ENCODE data around the gene DCAF4.

DCAF4 gene

GRCh38 chr14:72926292-72927028 lies at the start of gene DCAF4:
DCAF4 (plus strand) TSS chr14:72926464; CDS start chr14:72937979, 11,515 bp downstream.
- peak; percentile 98 for DNase-seq

GRCh38 chr14:72876710-72877063 lies 49.6 kb upstream of the DCAF4 start:
- DNase-seq, result no peak

- DNase-seq, result no peak
Measured at GRCh38 chr14:72878746-72879145, 47.5 kb upstream of the DCAF4 start.

- DNase-seq, result no peak
Measured at GRCh38 chr14:72879431-72879830, 46.8 kb upstream of the DCAF4 start.

GRCh38 chr14:72880164-72880563 lies 46.1 kb upstream of the DCAF4 start:
- DNase-seq, result no peak

- peak; percentile 80 for DNase-seq
Measured at GRCh38 chr14:72880820-72881219, 45.4 kb upstream of the DCAF4 start.

GRCh38 chr14:72881543-72881942 lies 44.7 kb upstream of the DCAF4 start:
- DNase-seq, result no peak

- DNase-seq, result no peak
Measured at GRCh38 chr14:72882047-72882446, 44.2 kb upstream of the DCAF4 start.

- no peak for DNase-seq
Measured at GRCh38 chr14:72882463-72882862, 43.8 kb upstream of the DCAF4 start.

- DNase-seq, result no peak
Measured at GRCh38 chr14:72883109-72883508, 43.2 kb upstream of the DCAF4 start.

GRCh38 chr14:72883961-72884360 lies 42.3 kb upstream of the DCAF4 start:
- DNase-seq, result peak; percentile 69

GRCh38 chr14:72884386-72884785 lies 41.9 kb upstream of the DCAF4 start:
- no peak for DNase-seq

GRCh38 chr14:72887514-72887913 lies 38.8 kb upstream of the DCAF4 start:
- no peak for DNase-seq

- no peak for DNase-seq
Measured at GRCh38 chr14:72888192-72888591, 38.1 kb upstream of the DCAF4 start.

- peak; percentile 39 for DNase-seq
Measured at GRCh38 chr14:72888636-72889201, 37.5 kb upstream of the DCAF4 start.

GRCh38 chr14:72889366-72889765 lies 36.9 kb upstream of the DCAF4 start:
- no peak for DNase-seq

GRCh38 chr14:72891666-72892102 lies 34.6 kb upstream of the DCAF4 start:
- no peak for DNase-seq

GRCh38 chr14:72892103-72892878 lies 34.0 kb upstream of the DCAF4 start:
- DNase-seq, result no peak

- DNase-seq, result no peak
Measured at GRCh38 chr14:72892879-72893635, 33.2 kb upstream of the DCAF4 start.

GRCh38 chr14:72893636-72894322 lies 32.5 kb upstream of the DCAF4 start, which contains the start of gene DPF3:
DPF3 (minus strand) TSS chr14:72894101; CDS start chr14:72894088, 13 bp downstream.
- peak; percentile 93 for DNase-seq

- DNase-seq, result no peak
Measured at GRCh38 chr14:72894323-72894622, 32.0 kb upstream of the DCAF4 start.

GRCh38 chr14:72894623-72895378 lies 31.5 kb upstream of the DCAF4 start:
- no peak for DNase-seq
